Cardiac ventricle fibroblast (primary cell): ENCODE measurements around the gene QRICH1. TPM values are rescaled to one million over a fixed set of nuclear protein-coding genes. Genes with fewer than 3 reads are reported as not detected.

Experiments
- total RNA-seq: library from RNA; depleted of rRNA; stranded (reverse); fragments of >200 nt; gene quantifications from 2 replicates; pipeline ENCODE4 v1.2.3, GENCODE V29; 2015

QRICH1 gene
- 41.1 and 45.7 TPM in 2 replicates for total RNA-seq

GRCh38 chr3:49093853-49094767 lies at the start of gene QRICH1:
Gene QRICH1 (minus strand): TSS chr3:49094071. CDS start chr3:49077017, 17,054 bp downstream.

GRCh38 chr3:49132437-49133225 lies 38.8 kb upstream of the QRICH1 start, which contains the start of gene LAMB2:
Gene LAMB2 (minus strand): TSS chr3:49133050. CDS start chr3:49132867, 183 bp downstream.

DNA sequence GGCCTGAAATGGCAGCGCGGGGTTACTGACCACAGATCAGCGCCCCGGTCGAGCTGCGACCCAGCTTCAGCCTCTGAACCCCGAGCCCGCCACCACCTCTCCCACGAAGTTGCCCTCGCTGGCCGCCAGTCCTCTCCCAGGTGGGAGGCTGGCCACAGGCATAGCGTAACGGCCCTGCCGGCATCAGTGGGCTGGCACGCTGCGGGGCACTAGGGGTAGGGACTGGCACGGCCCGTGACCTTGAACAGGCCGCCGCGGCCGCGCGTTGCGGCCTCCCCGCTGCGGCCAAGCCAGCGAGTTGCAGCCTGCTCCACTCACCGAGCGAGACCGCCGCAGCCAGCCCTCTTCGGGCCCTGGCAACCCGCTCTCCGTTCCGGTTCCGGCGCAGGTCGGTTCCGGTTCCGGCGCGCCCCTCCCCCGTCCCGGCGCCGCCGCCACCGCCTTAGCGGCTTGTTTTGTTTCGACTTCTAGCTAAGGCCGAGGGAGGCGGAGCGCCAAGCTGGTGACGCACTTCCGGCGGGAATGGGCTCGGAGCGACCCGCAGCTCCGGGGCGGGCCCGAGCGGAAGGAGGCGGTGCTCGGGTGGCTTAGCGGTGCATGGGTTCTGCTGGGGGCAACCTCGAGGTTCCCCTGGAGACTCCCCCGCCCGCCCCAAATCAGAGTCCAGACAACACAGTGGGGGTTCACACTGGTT lies 26.7 kb upstream of the QRICH1 start, which contains the start of gene USP19:
USP19 (minus strand) TSS at position 386 of the 694 bp plus-strand sequence. CDS start 1,678 bp downstream, outside the sequence.

DNA sequence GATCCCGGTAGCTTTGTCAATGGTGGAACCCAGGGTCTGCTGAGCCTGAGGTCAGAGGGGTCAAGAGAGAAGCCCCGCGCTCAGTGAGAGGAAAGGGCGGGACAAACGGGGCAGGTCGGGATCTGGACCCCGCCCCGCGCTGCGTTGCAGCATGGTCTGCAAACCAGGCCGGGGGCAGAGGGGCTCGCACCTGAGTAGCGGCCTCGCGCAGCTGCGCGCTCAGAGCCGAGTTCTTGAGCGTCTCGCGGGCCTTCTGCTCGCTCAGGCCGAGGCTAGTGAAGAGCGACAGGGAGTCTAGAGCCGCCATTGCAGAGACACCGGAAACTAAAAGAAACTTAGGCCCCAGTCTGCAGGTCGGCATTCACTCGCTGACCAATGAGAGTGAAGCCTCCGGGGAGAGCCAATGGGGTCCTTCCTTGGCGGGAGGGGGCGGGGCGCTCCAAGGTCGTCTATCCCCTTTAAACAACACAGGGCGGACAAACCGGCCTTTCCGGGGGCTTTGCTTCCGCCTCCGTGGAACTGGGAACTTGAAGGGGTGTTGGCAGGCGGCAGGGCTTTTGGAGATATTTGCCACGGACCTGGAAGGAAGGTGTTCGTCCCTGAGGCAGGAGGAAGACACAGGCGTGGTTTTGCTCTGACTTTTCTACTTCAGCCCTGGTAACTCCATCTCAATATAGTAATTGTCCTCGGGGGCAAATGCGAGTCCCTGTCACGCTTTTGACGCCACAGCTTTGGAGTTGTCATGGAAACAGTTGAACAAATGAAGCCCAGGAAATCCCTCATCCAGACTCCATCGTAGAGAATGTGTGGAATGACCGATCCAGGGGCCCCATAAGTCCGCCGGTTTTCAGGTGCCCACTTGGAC lies 10.8 kb upstream of the QRICH1 start, which contains the start of gene QARS1:
QARS1 (minus strand) TSS at position 331 of the 865 bp plus-strand sequence; CDS start at position 307, 24 bp downstream.

GRCh38 chr3:49028673-49029562 lies 65.0 kb downstream of the QRICH1 start, which contains the start of gene IMPDH2:
Gene IMPDH2 (minus strand): TSS chr3:49029398. CDS start chr3:49029350, 48 bp downstream.

DNA sequence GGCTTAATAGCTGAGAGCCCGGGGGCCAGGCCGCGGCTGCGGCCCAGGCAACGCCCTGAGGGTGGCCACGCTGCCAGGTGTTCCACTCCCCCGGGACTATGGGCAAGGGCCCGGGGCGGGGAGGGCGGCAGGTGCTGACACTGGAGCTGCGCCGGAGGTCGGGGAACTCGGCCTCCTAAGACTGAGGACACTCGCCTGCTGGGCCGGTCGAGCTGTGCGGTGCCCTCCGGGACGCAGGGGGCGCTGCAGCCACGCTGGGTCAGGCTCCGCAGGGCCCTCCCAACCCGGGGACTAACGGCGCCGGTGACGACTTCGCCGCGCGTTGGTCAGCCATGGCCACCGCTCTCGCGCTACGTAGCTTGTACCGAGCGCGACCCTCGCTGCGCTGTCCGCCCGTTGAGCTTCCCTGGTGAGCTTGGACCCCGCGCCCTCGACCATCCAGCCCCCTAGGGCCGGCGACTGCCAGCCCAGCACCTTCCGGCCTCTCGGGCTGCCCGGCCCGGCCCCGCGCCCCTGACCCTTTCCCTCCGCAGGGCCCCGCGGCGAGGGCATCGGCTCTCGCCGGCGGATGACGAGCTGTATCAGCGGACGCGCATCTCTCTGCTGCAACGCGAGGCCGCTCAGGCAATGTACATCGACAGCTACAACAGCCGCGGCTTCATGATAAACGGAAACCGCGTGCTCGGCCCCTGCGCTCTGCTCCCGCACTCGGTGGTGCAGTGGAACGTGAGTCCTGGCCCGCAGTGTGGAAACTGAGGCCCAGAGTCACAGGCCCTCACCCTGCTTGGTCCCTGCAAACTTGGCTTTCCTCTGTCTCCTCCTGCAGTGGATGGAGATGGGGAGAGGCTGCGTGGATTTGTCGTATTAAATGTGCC lies 71.8 kb downstream of the QRICH1 start, which contains the start of gene NDUFAF3:
NDUFAF3 (plus strand) TSS at position 309 of the 875 bp plus-strand sequence; CDS start at position 333, 24 bp downstream.

DNA sequence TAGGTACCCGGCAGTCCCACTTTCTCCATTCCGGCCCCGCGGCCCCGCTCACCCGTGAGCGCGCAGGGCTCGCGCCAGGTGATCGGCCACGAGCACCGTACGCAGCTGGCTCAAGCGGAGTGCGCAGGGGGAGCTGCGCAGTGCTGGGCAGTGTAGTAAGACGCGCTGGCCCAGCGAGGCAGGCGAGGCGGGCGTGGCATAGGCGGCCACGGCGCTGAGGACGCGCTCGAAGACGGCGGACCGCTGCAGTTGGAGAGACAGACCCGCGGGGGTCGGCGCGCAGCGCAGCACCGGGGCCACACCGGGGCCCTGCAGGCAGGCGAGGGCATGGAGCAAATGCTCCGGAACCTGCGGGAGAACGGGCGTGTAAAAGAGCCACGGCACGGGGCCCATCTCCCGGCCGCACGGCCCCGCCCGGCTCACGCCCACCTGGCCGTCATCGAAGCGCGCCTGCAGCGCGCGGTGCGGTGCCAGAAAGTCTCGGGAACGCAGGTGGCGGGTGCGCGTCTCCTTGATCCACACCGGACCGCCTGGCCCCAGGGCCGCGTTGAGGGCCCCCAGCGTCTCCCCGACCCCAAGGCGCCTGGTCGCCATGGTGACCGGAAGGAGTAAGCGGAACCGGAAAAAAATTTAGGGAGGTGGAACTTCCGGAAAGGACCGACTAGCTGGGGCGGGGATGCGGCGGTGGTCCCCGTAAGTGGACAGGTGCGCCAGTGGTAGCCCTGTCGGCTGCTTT lies 75.7 kb downstream of the QRICH1 start, which contains the start of gene DALRD3:
DALRD3 (minus strand) TSS at position 610 of the 736 bp plus-strand sequence; CDS start at position 594, 16 bp downstream.

GRCh38 chr3:49007068-49007770 lies 86.7 kb downstream of the QRICH1 start, which contains the start of gene WDR6:
Gene WDR6 (plus strand): TSS chr3:49007391. CDS start chr3:49007432, 41 bp downstream.

DNA sequence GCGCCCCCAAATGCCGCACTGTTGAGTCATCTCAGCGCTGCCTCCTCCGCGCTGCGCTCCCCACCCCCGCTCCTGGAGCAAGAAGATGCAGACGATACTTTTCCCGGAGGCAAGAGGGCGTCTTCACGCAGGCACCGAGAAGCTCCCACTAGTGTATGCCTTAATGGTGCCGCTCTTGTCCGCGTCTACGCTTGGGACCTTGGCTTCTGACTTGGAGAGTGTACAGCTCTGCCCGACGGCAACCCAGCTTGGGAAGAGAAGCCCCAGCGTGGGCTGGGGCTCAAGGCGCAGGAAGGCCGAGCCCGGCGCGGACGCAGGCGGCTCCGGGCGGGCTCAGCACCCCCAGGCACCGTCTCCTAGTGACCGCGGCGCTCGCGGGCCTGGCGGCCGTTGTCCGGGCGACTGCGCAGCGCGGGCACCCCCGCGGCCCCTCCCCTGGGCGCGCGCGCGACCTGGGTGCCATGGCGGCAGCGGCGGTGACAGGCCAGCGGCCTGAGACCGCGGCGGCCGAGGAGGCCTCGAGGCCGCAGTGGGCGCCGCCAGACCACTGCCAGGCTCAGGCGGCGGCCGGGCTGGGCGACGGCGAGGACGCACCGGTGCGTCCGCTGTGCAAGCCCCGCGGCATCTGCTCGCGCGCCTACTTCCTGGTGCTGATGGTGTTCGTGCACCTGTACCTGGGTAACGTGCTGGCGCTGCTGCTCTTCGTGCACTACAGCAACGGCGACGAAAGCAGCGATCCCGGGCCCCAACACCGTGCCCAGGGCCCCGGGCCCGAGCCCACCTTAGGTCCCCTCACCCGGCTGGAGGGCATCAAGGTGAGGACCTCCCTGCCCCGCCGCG lies 103.9 kb downstream of the QRICH1 start, which contains the start of gene P4HTM:
P4HTM (plus strand) TSS at position 446 of the 840 bp plus-strand sequence; CDS start at position 462, 16 bp downstream.

Other genes starting within 250 kb of the QRICH1 start
- gene PRKAR2A, start 246.2 kb downstream of the QRICH1 start, total RNA-seq = 21.2 and 30.6 TPM in 2 replicates
- 15.5 and 16.7 TPM in 2 replicates for gene SLC25A20, start 195.2 kb downstream of the QRICH1 start, total RNA-seq
- gene ARIH2, start 175.2 kb downstream of the QRICH1 start, total RNA-seq = 33.6 and 41.9 TPM in 2 replicates
- gene P4HTM, start 103.8 kb downstream of the QRICH1 start, total RNA-seq = 23.0 and 27.6 TPM in 2 replicates
- gene WDR6, start 86.7 kb downstream of the QRICH1 start, total RNA-seq = 70.8 and 72.8 TPM in 2 replicates
- gene DALRD3, start 75.5 kb downstream of the QRICH1 start, total RNA-seq = 38.5 and 40.8 TPM in 2 replicates
- gene NDUFAF3, start 72.0 kb downstream of the QRICH1 start, total RNA-seq = 48.8 and 52.8 TPM in 2 replicates
- gene IMPDH2, start 64.7 kb downstream of the QRICH1 start, total RNA-seq = 267 and 271 TPM in 2 replicates
- gene QARS1, start 10.7 kb upstream of the QRICH1 start, total RNA-seq = 191 and 207 TPM in 2 replicates
- 36.4 and 37.6 TPM in 2 replicates for gene USP19, start 26.8 kb upstream of the QRICH1 start, total RNA-seq
- gene LAMB2, start 39.0 kb upstream of the QRICH1 start, total RNA-seq = 692 and 725 TPM in 2 replicates
- gene CCDC71, start 72.3 kb upstream of the QRICH1 start, total RNA-seq = 24.3 and 27.9 TPM in 2 replicates
- gene KLHDC8B, start 77.5 kb upstream of the QRICH1 start, total RNA-seq = 19.4 and 19.7 TPM in 2 replicates
- 0.75 and 1.1 TPM in 2 replicates for gene C3orf62, start 183.2 kb upstream of the QRICH1 start, total RNA-seq
- 13.8 and 16.8 TPM in 2 replicates for gene USP4, start 246.0 kb upstream of the QRICH1 start, total RNA-seq